Mucosa of rectum (tissue), 2 donors: ENCODE results near the gene LAMC3.

ENCODE experiments used
- H3K27ac ChIP-seq, 2 donors: one replicate each; pipeline ENCODE4 v1.7.0; 2013; ENCODE audit warnings: inconsistent platforms in 2 of 2, low read depth in 2 of 2, low read length in 2 of 2
- H3K27me3 ChIP-seq, 2 donors: one replicate each; pipeline ENCODE4 v1.7.0; 2013; ENCODE audit warnings: low read length in 2 of 2; ENCODE audit not compliant: control insufficient read depth in 2 of 2, insufficient read depth in 2 of 2
- H3K36me3 ChIP-seq, 2 donors: one replicate each; pipeline ENCODE4 v1.7.0; 2013; ENCODE audit warnings: low read length in 2 of 2; ENCODE audit not compliant: control insufficient read depth in 2 of 2, insufficient read depth in 2 of 2
- H3K4me1 ChIP-seq, 2 donors: one replicate each; pipeline ENCODE4 v1.7.0; 2013; ENCODE audit warnings: low read length in 2 of 2, mild to moderate bottlenecking in 1 of 2; ENCODE audit not compliant: control insufficient read depth in 2 of 2, insufficient read depth in 2 of 2
- H3K4me3 ChIP-seq, 2 donors: one replicate each; pipeline ENCODE4 v1.7.0; 2013; ENCODE audit warnings: low read length in 2 of 2
- H3K9ac ChIP-seq, 2 donors: one replicate each; pipeline ENCODE4 v1.7.0; 2013; ENCODE audit warnings: low read length in 2 of 2, low read depth in 1 of 2, mild to moderate bottlenecking in 1 of 2
- H3K9me3 ChIP-seq, 2 donors: one replicate each; pipeline ENCODE4 v1.7.0; 2013; ENCODE audit warnings: low read length in 2 of 2; ENCODE audit not compliant: control insufficient read depth in 2 of 2
- donor health status: healthy.
- donor health status: Normal muscosa, but diverticular disease.

LAMC3 gene

DNA sequence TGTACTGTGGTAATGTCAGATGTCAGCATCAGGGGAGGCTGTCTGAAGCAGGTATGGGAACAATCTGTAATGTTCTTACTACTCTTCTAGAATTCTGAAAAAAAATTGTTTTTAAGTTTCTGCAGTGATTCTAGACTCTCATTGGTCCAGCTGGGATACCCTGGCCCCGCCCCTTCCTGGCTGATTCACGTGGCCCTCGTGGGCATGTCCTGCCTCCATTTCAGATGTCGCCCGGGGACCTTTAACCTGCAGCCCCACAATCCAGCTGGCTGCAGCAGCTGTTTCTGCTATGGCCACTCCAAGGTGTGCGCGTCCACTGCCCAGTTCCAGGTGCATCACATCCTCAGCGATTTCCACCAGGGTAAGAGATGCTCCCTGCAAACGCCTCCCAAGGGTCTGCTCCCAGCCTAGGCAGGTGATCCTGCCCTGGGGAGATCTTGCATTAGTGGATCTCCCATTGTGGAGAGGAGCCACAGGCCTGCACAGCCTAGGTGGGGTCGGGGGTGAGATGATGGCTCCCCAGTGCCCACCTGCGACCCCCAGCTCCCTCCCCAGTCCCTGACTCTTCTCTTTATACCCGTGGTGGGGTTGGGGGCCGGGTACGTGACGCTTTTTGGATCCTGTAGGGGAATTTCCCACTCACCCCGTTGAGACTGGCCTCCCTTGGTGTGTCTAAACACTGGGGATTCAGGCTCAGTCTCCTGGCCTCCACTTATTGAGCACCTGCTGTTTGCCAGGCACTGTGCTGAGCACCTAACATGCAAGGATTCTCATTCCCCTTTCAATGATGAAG is 36.5 kb downstream of the LAMC3 start:
- Histone ChIP-seq H3K9me3 (no peaks in the 10 kb centered on the region), H3K4me3 (no peak overlapping the region), H3K4me1 (no peaks in the 10 kb centered on the region), H3K9ac (no peak overlapping the region), H3K27me3 (peaks cover 2% of the 10 kb centered on the region in 2 donors), H3K36me3 (no peaks in the 10 kb centered on the region), H3K27ac (no peak overlapping the region)

DNA sequence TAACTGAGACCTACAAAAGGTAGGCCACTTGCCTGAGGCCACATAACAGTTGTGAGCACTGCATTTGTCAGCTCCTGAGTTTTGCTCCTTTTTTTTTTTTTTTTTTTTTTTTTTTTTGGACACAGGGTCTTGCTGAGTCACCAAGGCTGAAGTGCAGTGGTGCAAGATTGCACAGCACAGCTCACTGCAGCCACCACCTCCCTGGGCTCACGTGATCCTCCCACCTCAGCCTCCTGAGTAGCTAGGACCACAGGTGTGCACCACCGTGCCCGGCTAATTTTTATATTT is 37.1 kb downstream of the LAMC3 start:
- H3K4me1 ChIP-seq: no peaks in the 10 kb centered on the region
- H3K36me3 ChIP-seq: no peaks in the 10 kb centered on the region
- peaks cover 2% of the 10 kb centered on the region in 2 donors for H3K27me3 ChIP-seq
- no peak overlapping the region for H3K9ac ChIP-seq
- H3K4me3 ChIP-seq: no peak overlapping the region
- H3K27ac ChIP-seq: no peak overlapping the region
- no peaks in the 10 kb centered on the region for H3K9me3 ChIP-seq

DNA sequence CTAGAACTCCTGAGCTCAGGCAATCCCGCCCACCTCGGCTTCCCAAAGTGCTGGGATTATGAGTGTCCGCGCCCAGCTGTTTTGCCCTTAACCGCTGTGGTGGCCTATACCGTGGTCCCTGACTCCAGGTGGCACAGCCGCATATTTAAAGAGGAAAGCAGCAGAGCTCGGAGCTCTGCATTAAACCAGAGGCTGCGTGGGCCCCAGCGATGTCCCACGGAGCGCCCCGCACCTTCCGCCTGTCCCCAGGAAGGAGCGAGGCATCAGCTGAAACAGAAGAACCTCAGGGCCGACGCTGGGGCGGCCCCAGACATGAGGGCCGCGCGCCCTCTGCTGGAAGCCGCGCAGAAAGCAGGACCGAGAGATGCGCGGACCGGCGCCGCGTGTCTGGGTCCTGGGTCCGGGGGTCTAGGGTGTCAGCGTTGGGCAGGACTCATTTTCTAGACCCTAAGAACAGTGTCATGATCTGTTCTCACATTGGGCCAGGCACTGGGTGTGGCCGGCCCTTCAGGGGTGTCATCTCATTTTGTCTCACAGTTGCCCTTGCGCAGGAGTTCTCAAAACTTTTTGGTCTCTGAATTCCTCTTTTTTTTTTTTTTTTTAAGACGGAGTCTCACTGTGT is 37.7 kb downstream of the LAMC3 start:
- H3K27me3 ChIP-seq: peaks cover 2% of the 10 kb centered on the region in 2 donors
- no peak overlapping the region for H3K9ac ChIP-seq
- no peak overlapping the region for H3K27ac ChIP-seq
- H3K36me3 ChIP-seq: no peaks in the 10 kb centered on the region
- no peak overlapping the region for H3K4me3 ChIP-seq
- no peaks in the 10 kb centered on the region for H3K4me1 ChIP-seq
- H3K9me3 ChIP-seq: no peaks in the 10 kb centered on the region

DNA sequence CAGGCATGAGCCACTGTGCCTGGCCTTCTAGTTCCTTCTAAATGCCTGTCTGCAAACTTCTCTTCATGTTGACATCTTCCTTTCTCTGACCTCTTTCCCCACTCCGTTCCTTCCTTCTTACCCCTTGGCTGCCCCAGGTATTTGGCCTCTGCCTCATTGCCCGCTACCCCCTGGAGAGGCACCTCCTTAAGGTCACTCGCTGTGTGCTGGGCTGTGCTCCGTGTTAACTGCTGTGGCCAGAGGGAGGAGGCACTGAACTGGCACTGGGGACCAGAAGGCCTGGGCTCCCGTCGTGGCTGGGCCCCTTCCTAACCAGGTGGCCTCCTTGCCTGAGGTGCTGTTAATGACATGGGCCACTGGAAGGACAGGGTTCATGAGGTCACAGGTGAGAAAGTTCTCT is 39.4 kb downstream of the LAMC3 start:
- no peaks in the 10 kb centered on the region for H3K36me3 ChIP-seq
- no peaks in the 10 kb centered on the region for H3K4me1 ChIP-seq
- no peaks in the 10 kb centered on the region for H3K9me3 ChIP-seq
- H3K9ac ChIP-seq: no peak overlapping the region
- H3K27me3 ChIP-seq: peaks cover 0 to 2% of the 10 kb centered on the region in 2 donors
- H3K27ac ChIP-seq: no peak overlapping the region
- no peak overlapping the region for H3K4me3 ChIP-seq

DNA sequence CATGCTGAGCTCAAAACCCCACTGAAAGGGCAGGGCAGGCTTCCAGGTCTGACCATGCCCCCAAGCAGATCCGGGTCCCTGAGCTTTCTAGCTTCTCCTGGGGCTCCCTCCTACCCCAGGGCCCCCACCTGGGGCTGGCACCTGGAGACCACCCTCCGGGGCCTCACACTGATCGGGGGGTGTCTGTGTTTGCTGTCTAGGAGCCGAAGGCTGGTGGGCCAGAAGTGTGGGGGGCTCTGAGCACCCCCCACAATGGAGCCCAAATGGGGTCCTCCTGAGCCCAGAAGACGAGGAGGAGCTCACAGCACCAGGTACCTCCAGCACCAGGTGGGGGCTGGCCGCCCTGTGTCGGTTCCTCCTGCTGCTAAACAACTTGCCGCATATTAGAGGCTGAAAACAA is 39.8 kb downstream of the LAMC3 start:
- Histone ChIP-seq H3K9ac (no peak overlapping the region), H3K9me3 (no peaks in the 10 kb centered on the region), H3K27ac (no peak overlapping the region), H3K4me1 (no peaks in the 10 kb centered on the region), H3K36me3 (no peaks in the 10 kb centered on the region), H3K27me3 (peaks cover 0 to 2% of the 10 kb centered on the region in 2 donors), H3K4me3 (no peak overlapping the region)

DNA sequence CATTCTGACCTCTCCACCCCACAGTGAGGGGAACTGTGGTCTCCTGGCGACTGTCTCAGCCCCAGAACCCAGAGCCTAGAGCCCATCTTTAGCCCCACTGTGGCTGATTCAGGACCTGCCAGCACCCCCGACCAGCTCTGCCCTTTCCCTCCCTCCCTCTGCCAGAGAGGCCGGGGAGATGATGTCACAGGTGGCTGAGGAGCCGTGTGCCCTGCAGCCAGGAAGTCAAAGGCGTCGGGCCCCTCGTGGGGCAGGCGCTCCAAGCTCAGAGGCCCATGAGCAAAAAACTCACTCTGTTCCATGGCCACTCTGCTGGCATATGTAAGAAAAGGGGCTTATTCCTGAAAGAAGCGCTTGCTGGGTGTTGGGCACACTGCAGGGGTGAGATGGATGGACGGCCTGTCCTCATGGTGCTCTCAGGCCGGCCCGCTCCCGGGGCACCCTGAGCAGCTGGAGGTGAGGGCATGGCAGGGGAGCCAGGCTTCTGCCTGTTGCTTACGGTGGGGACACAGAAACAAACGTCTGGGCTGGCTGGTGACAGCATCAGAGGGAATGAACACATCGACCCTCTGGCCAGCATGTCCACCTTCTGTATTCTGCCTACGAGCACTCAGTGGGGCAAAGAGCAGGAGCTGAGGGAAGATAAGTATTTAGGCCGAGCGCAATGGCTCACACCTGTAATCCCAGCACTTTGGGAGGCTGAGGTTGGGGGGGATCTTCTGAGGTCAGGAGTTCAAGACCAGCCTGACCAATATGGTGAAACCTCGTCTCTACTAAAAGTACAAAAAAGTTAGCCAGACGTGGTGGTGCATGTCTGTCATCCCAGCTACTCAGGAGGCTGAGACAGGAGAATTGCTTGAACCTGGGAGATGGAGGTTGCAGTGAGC is 41.1 kb downstream of the LAMC3 start:
- no peaks in the 10 kb centered on the region for H3K36me3 ChIP-seq
- H3K9ac ChIP-seq: no peak overlapping the region
- H3K4me3 ChIP-seq: no peak overlapping the region

DNA sequence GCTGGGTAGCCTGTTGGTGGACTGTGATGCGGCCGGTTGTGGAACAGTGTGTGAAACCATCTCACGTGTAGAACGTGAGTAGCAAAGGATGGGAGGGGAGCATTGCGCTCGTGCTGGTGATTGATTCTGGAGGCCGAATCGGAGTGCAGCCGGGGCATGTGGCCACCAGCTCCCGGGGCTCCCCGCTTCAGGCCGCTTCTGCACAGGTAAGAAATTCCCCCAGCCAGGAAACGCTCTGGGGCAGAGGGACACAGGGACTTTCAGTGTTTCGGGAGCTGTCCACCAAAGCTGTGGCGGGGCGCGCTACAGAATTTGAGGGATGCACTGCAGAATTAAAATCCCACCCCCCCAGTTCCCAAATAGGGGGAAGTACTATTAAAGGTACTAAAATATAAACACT is 41.9 kb downstream of the LAMC3 start:
- H3K4me1 ChIP-seq: no peaks in the 10 kb centered on the region
- no peaks in the 10 kb centered on the region for H3K9me3 ChIP-seq
- H3K27ac ChIP-seq: no peak overlapping the region
- H3K36me3 ChIP-seq: no peaks in the 10 kb centered on the region
- H3K27me3 ChIP-seq: peaks cover 0 to 2% of the 10 kb centered on the region in 2 donors
- H3K9ac ChIP-seq: no peak overlapping the region
- no peak overlapping the region for H3K4me3 ChIP-seq

More for the DNA sequence above, 41.1 kb downstream of the LAMC3 start:
- H3K9me3 ChIP-seq: no peaks in the 10 kb centered on the region
- no peaks in the 10 kb centered on the region for H3K4me1 ChIP-seq
- peaks cover 0 to 2% of the 10 kb centered on the region in 2 donors for H3K27me3 ChIP-seq
- no peak overlapping the region for H3K27ac ChIP-seq

DNA sequence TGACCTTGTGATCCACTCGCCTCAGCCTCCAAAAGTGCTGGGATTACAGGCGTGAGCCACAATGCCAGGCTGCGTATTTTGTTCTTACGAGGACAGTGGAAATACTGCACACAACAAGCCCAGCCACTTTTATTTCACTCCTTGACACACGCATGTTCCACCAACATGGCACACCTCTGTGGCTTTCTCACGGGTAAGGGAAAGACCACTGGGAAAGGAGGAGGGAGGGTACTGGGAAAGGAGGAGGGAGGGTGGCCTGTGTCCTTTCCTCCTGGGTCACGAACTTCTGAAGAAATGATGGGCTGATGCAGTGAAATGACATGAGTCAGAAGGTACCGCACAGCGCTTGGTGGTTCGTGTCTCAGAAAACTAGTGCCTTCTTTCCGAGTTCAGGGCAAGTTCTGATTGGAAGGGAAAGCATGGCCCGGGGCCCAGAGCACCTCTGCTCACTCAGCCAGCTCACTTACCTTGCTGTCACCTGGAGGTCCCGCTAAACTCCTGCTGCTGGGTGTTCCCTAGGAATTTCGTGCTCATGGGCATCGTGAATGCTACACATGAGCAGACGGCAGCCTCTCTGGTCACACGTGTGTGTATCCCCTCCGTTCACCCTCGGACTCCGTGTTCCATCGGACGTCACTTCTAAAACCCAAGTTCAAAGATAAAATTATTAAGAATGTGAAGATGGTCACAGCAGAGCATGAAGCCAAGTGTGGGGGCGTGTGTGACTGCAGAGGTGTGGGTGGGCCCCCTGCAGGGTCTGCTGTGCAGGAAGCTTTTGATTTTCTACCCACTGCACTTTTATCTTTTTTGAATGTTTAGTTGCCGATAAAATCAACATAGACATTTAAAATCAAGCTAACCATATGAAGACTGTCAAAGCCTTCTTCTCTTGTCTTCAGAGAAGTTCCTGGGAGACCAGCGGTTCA is 42.9 kb downstream of the LAMC3 start:
- Histone ChIP-seq H3K27me3 (peaks cover 0 to 2% of the 10 kb centered on the region in 2 donors), H3K4me3 (no peak overlapping the region), H3K9ac (no peak overlapping the region)

DNA sequence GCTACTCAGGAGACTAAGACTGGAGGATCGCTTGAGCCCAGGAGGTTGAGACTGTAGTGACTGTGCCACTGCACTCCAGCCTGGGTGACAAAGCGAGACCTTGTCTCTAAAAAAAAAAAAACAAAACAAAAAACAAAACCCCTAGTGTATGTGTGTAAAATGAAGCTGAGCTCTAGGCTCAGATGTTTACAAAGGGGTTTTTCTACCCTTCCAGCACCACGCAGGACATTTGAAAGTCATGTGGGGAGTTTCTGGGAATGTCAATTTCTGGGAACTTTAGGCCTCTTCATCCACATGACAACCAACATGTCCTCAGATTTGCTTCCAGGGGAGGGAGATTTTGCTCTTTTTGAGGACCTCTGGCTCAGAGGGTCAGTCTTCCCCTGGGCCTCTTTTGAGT is 44.9 kb downstream of the LAMC3 start:
- Histone ChIP-seq H3K9me3 (no peaks in the 10 kb centered on the region), H3K9ac (no peak overlapping the region), H3K4me3 (no peak overlapping the region), H3K36me3 (no peaks in the 10 kb centered on the region), H3K27ac (no peak overlapping the region), H3K4me1 (no peaks in the 10 kb centered on the region), H3K27me3 (peaks cover 0 to 2% of the 10 kb centered on the region in 2 donors)

More for the DNA sequence above, 42.9 kb downstream of the LAMC3 start:
- no peak overlapping the region for H3K27ac ChIP-seq
- H3K9me3 ChIP-seq: no peaks in the 10 kb centered on the region
- no peaks in the 10 kb centered on the region for H3K36me3 ChIP-seq
- H3K4me1 ChIP-seq: no peaks in the 10 kb centered on the region
